NK-92 treated with Interleukin-12 subunit alpha and Interleukin-12 subunit beta, amount 100 ng/mL, for 24 hours (cell line): ENCODE results near the gene HERPUD2.
"Not testable (repeated sequence)": the region's sequence is repeated elsewhere in the genome, so short reads cannot be mapped to it uniquely, and the experiment has no call there.

Experiments
- DNase-seq: peaks from one replicate; lab custom pipeline; 2025; lab: John Stamatoyannopoulos, UW

Gene HERPUD2

GRCh38 chr7:35714407-35714806 lies 19.5 kb upstream of the HERPUD2 start:
- DNase-seq, result no peak

GRCh38 chr7:35712563-35713226 lies 17.8 kb upstream of the HERPUD2 start:
- no peak for DNase-seq

GRCh38 chr7:35707422-35707821 lies 12.5 kb upstream of the HERPUD2 start:
- DNase-seq, result no peak

- no peak for DNase-seq
These were observed 11.1 kb upstream of the HERPUD2 start for GRCh38 chr7:35705932-35706461.

GRCh38 chr7:35704261-35704660 lies 9.3 kb upstream of the HERPUD2 start:
- DNase-seq, result no peak

GRCh38 chr7:35702541-35702940 lies 7.6 kb upstream of the HERPUD2 start:
- DNase-seq, result no peak

- DNase-seq, result no peak
These were observed 6.5 kb upstream of the HERPUD2 start for GRCh38 chr7:35701287-35701900.

- no peak for DNase-seq
These were observed 5.9 kb upstream of the HERPUD2 start for GRCh38 chr7:35700865-35701264.

- DNase-seq, result no peak
These were observed 5.4 kb upstream of the HERPUD2 start for GRCh38 chr7:35700333-35700732.

GRCh38 chr7:35699796-35700305 lies 4.9 kb upstream of the HERPUD2 start:
- no peak for DNase-seq

GRCh38 chr7:35698382-35698781 lies 3.4 kb upstream of the HERPUD2 start:
- DNase-seq, result not testable (repeated sequence)

GRCh38 chr7:35697414-35698175 lies 2.7 kb upstream of the HERPUD2 start:
- DNase-seq, result no peak

- DNase-seq, result no peak
These were observed 1.1 kb upstream of the HERPUD2 start for GRCh38 chr7:35695987-35696386.

GRCh38 chr7:35695473-35695850 lies 527 bp upstream of the HERPUD2 start:
- DNase-seq, result no peak

GRCh38 chr7:35694161-35694783 lies 663 bp downstream of the HERPUD2 start:
- no peak for DNase-seq

- DNase-seq, result no peak
These were observed 3.1 kb downstream of the HERPUD2 start for GRCh38 chr7:35691827-35692307.

GRCh38 chr7:35691366-35691765 lies 3.6 kb downstream of the HERPUD2 start:
- no peak for DNase-seq

- not testable (repeated sequence) for DNase-seq
These were observed 4.3 kb downstream of the HERPUD2 start for GRCh38 chr7:35690614-35691013.

GRCh38 chr7:35685781-35686180 lies 9.2 kb downstream of the HERPUD2 start:
- DNase-seq, result no peak

GRCh38 chr7:35681231-35682029 lies 13.5 kb downstream of the HERPUD2 start:
- DNase-seq, result no peak

GRCh38 chr7:35680403-35681013 lies 14.4 kb downstream of the HERPUD2 start:
- DNase-seq, result no peak
